Nephron progenitor cell (in vitro differentiated cells): Measurements from ENCODE around the gene RNMT.
"Not testable (repeated sequence)": the region's sequence is repeated elsewhere in the genome, so short reads cannot be mapped to it uniquely, and the experiment has no call there.

Experiments
- DNase-seq: peaks from one replicate; pipeline ENCODE4 v3.0.0; 2021
- H3K27ac Mint-ChIP-seq: 2 replicates; pipeline ENCODE4 v1.8.0; 2021; ENCODE audit warnings: mild to moderate bottlenecking, moderate library complexity, mixed read lengths
- H3K27me3 Mint-ChIP-seq: 2 replicates; pipeline ENCODE4 v1.8.0; 2021; ENCODE audit warnings: mild to moderate bottlenecking, low read depth, mixed read lengths; ENCODE audit not compliant: poor library complexity
- H3K36me3 Mint-ChIP-seq: 2 replicates; pipeline ENCODE4 v1.8.0; 2021; ENCODE audit warnings: low read depth, mixed read lengths
- H3K4me1 Mint-ChIP-seq: 2 replicates; pipeline ENCODE4 v1.8.0; 2021; ENCODE audit warnings: mixed read lengths
- H3K4me3 Mint-ChIP-seq: 2 replicates; pipeline ENCODE4 v1.8.0; 2021; ENCODE audit warnings: mild to moderate bottlenecking, moderate library complexity, mixed read lengths
- H3K9me3 Mint-ChIP-seq: 2 replicates; pipeline ENCODE4 v1.8.0; 2021; ENCODE audit warnings: mild to moderate bottlenecking, moderate library complexity, mixed read lengths
- TF ChIP-seq, protein P1 (sequence below): fragments of 200-600 bp; sonication (generic); IDR thresholded peaks from 2 replicates; pipeline ENCODE4 v1.5.0; 2021; ENCODE audit warnings: antibody characterized with exemption

RNMT gene

DNA sequence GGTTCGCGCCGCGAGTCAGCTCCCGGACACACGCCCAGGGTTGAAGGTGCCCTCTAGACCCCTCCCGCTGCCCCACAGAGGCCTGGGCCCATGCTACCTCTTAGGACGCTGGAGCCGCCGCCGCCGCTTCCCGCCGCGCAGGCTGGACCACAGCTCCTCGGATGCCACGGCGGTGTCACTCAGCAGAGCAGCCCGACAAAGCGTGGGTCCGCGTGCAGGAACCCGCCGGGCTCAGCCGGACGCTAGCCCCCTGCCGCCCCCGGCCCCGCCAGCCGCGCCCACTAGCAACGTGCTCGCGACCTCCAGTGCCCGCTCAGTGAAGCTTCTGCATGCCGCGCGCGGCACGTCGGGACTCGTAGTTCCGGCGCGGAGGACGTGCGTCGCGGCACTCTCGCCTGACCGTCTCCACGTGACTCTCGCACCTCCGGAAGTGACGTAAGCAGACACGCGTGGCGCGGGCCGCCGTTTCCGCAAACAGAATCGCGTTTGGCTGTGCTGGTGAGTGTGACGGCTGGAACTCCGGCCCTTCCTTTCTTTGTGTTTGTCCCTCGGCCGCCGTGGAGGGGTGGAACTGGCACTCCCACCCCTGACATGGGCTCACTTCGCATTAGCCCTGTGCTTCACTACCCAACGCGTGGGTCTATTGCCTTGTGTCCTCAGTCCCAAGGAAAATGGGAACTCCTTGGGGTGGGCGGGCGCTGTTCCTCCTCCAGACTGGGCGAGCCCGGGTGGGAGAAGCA is at the start of gene RNMT, which contains the start of gene FAM210A:
TSS of gene RNMT (plus strand) at position 442 of the 740 bp plus-strand sequence. CDS start 4,845 bp downstream, outside the sequence.
TSS of gene FAM210A (minus strand) at position 327 of the 740 bp plus-strand sequence. CDS start 44,481 bp downstream, outside the sequence.
- Mint-ChIP-seq H3K4me1 (peaks cover 39% of the 10 kb centered on the region), H3K9me3 (peaks cover 7% of the 10 kb centered on the region), H3K27ac (peak within 1 kb of the TSS; percentile 100), H3K27me3 (no peaks in the 10 kb centered on the region), H3K36me3 (peaks cover 35% of the 10 kb centered on the region), H3K4me3 (peak within 1 kb of the TSS; percentile 94)
- DNase-seq, result peak; percentile 92
- TF ChIP-seq, protein P1, sequence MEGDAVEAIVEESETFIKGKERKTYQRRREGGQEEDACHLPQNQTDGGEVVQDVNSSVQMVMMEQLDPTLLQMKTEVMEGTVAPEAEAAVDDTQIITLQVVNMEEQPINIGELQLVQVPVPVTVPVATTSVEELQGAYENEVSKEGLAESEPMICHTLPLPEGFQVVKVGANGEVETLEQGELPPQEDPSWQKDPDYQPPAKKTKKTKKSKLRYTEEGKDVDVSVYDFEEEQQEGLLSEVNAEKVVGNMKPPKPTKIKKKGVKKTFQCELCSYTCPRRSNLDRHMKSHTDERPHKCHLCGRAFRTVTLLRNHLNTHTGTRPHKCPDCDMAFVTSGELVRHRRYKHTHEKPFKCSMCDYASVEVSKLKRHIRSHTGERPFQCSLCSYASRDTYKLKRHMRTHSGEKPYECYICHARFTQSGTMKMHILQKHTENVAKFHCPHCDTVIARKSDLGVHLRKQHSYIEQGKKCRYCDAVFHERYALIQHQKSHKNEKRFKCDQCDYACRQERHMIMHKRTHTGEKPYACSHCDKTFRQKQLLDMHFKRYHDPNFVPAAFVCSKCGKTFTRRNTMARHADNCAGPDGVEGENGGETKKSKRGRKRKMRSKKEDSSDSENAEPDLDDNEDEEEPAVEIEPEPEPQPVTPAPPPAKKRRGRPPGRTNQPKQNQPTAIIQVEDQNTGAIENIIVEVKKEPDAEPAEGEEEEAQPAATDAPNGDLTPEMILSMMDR, result no peak

DNA sequence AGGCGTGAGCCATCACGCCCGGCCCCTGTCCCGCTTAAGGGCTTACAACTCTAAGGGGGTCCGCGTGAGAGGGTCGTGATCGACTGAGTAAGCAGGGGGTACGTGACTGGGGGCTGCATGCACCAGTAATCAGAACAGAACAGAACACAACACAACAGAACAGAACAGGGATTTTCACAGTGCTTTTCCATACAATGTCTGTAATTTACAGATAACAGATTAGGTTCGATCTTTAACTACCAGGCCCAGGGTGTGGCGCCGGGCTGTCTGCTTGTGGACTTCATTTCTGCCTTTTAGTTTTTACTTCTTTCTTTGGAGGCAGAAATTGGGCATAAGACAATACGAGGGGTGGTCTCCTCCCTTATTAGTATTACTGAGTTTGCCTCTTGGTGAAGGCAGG is 49.1 kb upstream of the RNMT start:
- not testable (repeated sequence) for DNase-seq, H3K4me1 Mint-ChIP-seq, H3K4me3 Mint-ChIP-seq

DNA sequence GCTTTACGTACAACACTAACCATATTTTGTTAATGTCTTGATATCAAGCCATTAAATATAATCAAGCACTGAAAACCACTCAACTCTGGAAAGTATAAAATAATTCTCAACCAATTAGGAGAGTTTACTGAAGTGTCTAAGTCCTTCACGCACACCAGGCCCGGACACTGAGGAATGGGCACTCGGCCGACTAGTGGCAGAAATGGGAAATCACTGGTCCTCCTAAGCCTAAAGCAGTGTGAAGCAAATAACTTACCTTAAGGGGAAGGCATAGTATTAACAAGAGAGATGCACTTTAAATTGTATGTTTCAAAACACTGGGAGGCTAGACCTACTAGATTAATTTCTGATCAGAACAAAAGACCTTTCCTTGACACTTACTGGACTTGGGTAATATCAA is 45.9 kb upstream of the RNMT start:
- Mint-ChIP-seq H3K9me3 (peaks cover 28% of the 10 kb centered on the region), H3K27ac (no peak overlapping the region), H3K4me1 (peaks cover 7% of the 10 kb centered on the region), H3K4me3 (no peak overlapping the region), H3K36me3 (peaks cover 64% of the 10 kb centered on the region), H3K27me3 (no peaks in the 10 kb centered on the region)
- TF ChIP-seq, protein P1, result peak; percentile 58
- DNase-seq, result peak; percentile 34

More for the DNA sequence above, 49.1 kb upstream of the RNMT start:
- peaks cover 22% of the 10 kb centered on the region for H3K9me3 Mint-ChIP-seq
- not testable (repeated sequence) for H3K27me3 Mint-ChIP-seq, H3K27ac Mint-ChIP-seq
- peaks cover 47% of the 10 kb centered on the region for H3K36me3 Mint-ChIP-seq

DNA sequence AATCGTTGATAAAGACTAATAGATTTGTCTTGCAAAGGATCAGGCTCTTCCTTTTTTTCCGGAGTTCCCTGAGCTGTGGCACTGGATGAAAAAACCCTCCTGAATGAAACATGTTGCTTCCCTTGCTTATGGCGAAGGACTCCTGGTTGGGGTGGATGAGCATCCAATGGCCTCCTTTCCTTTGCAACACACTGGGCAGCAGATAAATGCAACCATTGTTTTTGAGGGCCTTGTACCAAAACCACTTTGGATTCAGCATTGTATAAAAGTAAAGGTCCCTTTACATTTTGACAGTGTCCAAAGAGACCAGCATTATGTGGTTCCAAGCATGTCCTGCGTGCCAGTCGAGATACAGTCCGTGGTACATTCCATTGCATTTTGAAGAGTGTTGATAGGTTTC is 44.8 kb upstream of the RNMT start:
- TF ChIP-seq, protein P1, result no peak
- no peak for DNase-seq
- no peaks in the 10 kb centered on the region for H3K27me3 Mint-ChIP-seq
- H3K4me1 Mint-ChIP-seq, result peaks cover 7% of the 10 kb centered on the region
- no peak overlapping the region for H3K4me3 Mint-ChIP-seq
- H3K9me3 Mint-ChIP-seq, result peaks cover 25% of the 10 kb centered on the region
- peaks cover 59% of the 10 kb centered on the region for H3K36me3 Mint-ChIP-seq
- no peak overlapping the region for H3K27ac Mint-ChIP-seq

DNA sequence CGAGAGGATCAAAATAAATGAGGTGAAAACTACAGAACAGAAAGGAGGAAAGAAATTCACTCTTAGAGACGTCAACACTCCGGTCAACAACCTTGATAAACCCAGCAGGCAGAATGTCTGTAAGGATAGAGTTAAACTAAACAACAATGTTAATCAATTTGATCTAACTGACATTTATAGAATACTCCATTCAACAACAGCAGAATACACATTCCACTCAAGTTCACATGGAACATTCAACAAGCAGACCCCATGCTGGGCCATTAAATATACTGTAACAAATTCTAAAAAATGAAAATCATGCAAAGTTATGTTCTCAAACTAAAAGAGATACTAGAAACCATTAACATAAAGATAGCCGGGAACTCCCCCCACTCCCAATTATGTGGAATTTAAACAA is 41.9 kb upstream of the RNMT start:
- H3K36me3 Mint-ChIP-seq, result peaks cover 61% of the 10 kb centered on the region
- H3K27ac Mint-ChIP-seq, result no peak overlapping the region
- peaks cover 2% of the 10 kb centered on the region for H3K4me1 Mint-ChIP-seq
- TF ChIP-seq, protein P1, result no peak
- no peaks in the 10 kb centered on the region for H3K27me3 Mint-ChIP-seq
- DNase-seq, result no peak
- no peak overlapping the region for H3K4me3 Mint-ChIP-seq
- H3K9me3 Mint-ChIP-seq, result peaks cover 40% of the 10 kb centered on the region

DNA sequence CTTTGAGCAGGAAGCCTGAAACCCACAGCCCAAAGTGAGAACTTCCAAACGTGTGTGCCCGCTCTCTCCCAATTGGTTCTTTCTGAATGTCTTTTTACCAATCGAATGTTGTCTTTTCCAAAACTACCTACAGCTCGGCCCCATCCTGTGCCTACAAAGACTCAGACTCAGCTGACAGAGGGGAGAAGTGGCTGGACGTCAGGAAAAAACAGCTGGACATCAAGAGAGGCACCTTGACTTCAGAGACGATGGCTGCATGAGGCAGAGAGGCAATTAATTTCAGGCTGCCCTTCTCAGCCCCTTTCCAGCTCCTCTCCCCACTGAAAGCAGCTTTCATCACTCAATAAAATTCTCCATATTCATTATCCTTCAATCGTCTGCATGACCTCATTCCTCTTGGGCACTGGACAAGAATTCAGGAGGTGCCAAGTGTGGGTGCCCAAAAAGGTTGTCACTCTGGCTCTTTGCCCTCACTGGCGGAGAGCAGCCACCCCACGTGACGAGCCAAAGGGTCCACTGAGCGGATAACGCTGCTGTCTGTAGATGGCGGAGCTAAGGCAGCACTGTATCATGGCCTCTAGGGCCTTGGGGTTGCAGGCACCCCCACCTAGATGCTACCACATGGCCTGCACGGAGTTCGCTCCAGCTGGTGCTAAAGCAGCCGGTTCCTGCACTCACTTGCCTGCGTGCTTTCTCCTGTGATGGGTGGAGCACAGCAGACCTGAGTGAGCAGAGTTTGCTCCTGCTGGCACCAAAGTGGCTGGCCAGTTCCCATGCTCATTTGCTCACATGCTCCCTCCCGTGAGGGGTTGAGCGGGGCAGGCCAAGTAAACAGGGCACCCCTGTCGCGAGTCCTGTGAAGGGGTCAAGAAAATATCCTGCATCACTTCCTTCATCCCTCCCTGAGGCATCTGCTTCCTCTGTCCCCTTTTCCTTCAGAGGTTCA is 38.0 kb upstream of the RNMT start:
- DNase-seq, result no peak
- Mint-ChIP-seq H3K36me3 (peaks cover 77% of the 10 kb centered on the region), H3K27me3 (no peaks in the 10 kb centered on the region), H3K4me1 (no peaks in the 10 kb centered on the region), H3K27ac (no peak overlapping the region), H3K4me3 (no peak overlapping the region), H3K9me3 (peaks cover 76% of the 10 kb centered on the region)
- TF ChIP-seq, protein P1, result no peak

DNA sequence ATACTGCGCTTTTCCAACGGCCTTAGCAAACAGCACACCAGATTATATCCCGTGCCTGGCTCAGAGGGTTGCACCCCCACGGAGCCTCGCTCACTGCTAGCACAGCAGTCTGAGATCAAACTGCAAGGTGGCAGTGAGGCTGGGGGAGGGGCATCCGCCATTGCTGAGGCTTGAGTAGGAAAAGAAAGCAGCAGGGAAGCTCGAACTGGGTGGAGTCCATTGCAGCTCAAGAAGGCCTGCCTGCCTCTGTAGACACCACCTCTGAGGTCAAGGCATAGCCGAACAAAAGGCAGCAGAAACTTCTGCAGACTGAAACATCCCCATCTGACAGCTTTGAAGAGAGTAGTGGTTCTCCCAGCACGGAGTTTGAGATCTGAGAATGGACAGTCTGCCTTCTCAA is 36.4 kb upstream of the RNMT start:
- not testable (repeated sequence) for H3K4me3 Mint-ChIP-seq, DNase-seq
- peaks cover 88% of the 10 kb centered on the region for H3K9me3 Mint-ChIP-seq

DNA sequence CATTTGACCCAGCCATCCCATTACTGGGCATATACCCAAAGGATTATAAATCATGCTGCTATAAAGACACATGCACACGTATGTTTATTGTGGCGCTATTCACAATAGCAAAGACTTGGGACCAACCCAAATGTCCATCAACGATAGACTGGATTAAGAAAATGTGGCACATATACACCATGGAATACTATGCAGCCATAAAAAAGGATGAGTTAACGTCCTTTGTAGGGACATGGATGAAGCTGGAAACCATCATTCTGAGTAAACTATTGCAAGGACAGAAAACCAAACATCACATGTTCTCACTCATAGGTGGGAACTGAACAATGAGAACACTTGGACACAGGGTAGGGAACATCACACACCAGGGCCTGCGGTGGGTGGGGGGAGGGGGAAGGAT is 31.1 kb upstream of the RNMT start:
- H3K4me3 Mint-ChIP-seq, DNase-seq, H3K27me3 Mint-ChIP-seq, H3K4me1 Mint-ChIP-seq, H3K27ac Mint-ChIP-seq: not testable (repeated sequence)
- Mint-ChIP-seq H3K9me3 (peaks cover 92% of the 10 kb centered on the region), H3K36me3 (peaks cover 74% of the 10 kb centered on the region)

More for the DNA sequence above, 36.4 kb upstream of the RNMT start:
- not testable (repeated sequence) for H3K27ac Mint-ChIP-seq, H3K27me3 Mint-ChIP-seq, H3K4me1 Mint-ChIP-seq
- H3K36me3 Mint-ChIP-seq, result peaks cover 79% of the 10 kb centered on the region
